ENCODE data around the gene ALK. TPM values are rescaled to one million over a fixed set of nuclear protein-coding genes. Genes with fewer than 3 reads are reported as not detected.

ALK gene
- total RNA-seq, 1 experiment from 2014 or later: 0.06 TPM

DNA sequence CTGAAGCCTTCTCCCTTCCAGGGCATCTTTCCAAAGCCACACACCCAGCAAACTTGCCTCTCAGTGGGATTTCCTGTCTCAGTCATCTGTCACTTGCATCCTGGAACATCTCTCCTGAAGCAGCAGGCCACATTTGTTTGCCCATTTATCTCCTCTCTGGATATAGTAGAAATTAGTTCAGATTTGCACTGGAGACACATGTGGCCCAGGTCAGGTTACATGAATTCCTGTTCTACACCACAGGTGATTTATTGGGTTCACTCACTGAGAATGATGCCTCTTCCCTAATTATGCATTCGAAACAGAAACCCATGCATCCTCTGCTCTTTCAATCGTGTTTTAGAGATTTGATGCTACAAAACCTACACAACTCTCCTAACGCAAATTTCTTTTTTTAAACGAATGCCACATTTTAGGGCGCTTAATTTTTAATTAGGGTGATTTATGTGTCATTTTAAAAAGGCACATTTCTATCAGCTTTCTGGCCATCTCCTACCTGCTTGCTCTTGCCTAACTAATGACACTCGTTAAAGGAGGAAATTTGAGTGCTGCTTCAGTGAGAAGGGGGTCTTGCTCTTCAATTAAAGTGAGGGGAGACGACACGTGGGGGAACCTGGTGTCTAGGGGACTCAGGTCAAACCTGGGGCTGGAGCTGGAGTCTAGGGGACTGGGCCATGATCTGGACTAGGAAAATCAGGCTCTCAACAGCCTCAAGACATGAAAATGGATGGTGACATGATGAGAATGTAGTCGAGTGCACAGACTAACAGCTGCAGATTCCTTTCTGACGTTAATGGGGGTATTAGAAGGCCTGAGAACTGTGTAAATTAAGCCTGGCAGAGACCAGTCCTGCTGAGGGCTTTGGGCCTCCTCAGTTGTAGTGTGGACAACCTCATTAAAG, 584.8 kb downstream of the ALK start:
- peak; percentile 8 for DNase-seq (ENCODE audit: low read depth)

- peak; percentile 54 for DNase-seq (ENCODE audit: low read depth)
These were observed 586.0 kb downstream of the ALK start for GRCh38 chr2:29335396-29335795.

DNA sequence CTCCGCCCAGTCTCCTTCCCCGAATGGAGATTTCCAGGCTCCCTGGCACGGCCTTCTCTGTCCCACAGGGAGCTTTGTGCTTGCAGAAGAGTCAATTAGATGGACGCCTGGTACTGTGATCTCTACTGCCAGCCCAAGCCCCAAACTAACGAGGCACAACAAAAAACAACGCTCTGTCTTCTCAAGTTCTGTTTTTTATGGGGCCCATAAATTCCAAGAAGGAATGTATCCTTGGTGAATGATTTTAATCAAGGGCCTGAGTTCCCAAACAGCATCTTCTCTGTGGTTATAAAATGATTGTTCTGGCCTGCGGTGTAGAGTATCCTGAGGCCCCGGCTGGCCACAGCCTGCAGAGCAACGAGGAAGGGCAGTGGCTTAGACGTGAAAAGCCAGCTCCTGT, 586.7 kb downstream of the ALK start:
- peak; percentile 9 for DNase-seq (ENCODE audit: low read depth)

DNA sequence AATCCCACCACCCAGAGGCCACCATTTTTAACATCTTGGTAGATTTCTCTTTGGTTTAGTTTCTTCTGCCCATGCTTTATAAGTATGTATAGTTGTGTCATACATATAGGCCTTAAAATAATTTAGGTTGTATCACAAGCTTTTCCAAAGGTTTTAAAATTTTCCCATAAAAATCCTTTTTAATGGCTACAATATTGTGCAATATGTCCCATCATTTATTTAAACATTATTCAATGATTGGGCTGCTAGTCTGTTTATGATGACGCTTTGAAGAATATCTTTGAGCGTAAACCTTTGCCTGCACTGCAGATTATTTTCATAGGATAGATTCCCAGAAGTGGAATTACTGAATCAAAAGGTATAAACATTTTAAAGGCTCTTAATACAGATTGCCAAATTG, 588.8 kb downstream of the ALK start:
- no peak for DNase-seq (ENCODE audit: low read depth)

DNA sequence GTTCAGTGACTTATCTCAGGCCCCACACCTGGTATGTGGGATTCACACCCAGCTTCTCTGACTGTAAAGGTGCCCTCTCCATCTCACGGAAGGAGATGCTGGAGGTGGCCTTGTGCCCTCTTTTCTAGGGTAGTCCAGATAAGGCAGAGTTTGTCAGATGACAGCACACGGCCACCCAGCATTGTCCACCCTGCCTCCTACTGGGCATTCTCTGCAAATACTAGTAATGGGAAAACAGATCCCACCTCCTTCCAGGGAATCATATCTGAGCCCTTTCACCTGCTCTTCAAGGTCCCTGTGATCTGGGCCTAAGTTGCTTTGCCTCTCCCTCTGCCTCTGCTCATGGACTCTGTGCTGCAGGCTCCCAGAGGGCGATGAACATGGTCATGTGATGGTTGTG, 591.5 kb downstream of the ALK start:
- no peak for DNase-seq (ENCODE audit: low read depth)

DNA sequence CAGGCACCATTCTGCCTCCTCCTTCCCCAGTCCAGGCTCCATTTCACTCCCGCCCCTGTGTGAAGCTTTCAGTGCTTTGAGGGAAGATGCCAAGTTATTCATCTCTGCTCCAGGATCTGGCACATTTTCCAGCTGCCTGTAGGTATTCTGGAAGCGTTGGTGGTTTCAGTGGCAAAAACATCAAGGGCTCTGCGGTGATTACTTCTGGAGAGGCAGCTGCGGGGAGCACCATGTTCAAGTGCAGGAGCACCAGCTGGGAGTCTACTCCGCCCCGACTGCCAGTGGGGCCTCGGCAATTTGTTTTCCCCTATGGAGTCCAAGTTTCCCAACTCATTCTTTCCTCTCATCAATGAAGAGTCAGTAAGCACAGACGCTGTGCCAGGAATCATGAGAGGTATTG, 594.5 kb downstream of the ALK start:
- peak; percentile 17 for DNase-seq (ENCODE audit: low read depth)

GRCh38 chr2:29325544-29325943, 595.8 kb downstream of the ALK start:
- DNase-seq (ENCODE audit: low read depth): peak; percentile 11

GRCh38 chr2:29323961-29324360, 597.4 kb downstream of the ALK start:
- peak; percentile 9 for DNase-seq (ENCODE audit: low read depth)

GRCh38 chr2:29323301-29323700, 598.1 kb downstream of the ALK start:
- no peak for DNase-seq (ENCODE audit: low read depth)

DNA sequence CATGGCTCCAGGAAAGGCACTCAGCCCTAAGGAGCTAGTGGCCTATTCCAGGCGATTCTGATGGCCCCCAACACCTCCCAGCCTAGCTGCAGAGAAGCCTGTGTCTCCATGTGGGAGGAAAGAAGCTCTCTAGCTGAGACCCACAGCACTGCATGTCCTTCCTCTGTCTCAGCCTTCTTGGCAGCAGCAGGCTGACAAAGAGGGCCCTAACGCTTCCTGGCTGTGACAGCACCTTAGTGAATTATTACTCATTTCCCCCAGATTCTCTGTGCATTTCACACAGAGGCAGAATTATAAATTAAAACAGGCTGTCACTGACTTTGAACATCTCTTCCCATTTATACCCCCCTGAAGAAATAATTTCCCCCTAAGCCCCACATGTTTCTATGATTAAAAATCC, 599.4 kb downstream of the ALK start:
- DNase-seq (ENCODE audit: low read depth): peak; percentile 74

DNA sequence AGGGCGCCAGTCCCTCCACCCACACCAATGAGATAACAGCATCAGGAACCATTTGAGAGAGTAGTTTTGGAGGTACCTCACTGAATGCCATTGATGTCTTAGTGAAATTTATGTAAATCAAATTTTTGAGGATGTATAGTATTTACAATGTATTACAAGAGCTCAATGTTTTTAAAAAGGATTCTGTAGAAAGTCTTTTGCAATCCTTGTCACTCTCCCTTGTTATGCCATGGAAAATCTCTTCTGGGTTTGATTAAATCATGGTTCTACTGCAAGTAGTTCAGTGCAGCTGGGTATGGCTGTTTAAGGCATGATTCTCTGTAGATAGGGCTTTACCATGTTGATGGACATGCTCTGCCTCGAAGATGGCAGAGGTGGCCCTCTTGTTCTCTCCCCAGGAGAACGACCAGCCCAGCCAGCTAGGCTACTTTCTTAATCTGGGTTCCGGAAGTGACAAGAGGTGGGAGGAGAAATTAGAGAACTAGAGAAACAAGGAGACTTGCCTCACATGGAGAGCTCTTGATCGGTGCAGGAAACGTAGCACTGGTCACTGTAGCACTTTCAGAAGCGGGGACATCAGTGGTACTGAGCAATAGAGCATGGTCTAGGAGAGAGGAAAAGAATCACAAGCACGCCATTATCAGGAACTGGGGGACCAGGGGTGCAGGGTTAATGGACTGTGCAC, 603.4 kb downstream of the ALK start:
- DNase-seq (ENCODE audit: low read depth): no peak

GRCh38 chr2:29317077-29317517, 604.3 kb downstream of the ALK start:
- peak; percentile 73 for DNase-seq (ENCODE audit: low read depth)

DNA sequence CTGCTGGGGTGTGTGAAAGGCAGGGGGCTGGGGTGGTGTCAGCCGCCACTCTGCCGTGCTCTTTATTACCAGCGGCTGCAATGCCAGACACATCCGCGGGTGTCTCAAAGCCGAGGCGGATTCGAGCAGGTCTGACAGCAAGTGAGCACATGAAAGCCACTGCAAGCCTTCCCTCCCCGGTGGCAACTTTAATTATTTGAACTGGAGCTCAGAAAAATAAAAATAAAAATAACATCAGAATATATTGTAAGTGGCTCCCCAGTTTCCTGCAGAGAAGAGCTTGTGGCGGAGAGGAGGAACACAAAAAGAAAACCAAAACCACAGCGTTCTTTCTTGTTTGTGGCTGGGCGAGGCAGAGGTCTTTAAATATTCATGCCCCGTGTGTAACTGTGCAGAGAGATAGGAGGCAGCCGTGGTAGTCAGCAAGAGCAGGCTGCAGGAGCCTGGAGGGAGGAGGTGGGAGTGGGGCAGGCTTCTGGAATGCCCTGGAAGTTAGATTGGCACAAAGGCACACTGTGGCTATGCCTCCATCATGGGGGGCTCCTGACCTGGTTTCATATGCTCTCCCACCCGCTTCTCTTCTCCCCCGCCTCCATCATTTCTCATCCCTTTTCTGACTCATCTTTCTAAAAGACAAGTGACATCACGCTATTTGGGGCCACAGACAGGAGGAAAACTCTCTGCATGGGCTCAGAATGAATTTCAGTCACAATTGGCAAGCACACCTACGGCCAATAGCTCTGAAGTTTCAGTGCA, 606.4 kb downstream of the ALK start:
- peak; percentile 61 for DNase-seq (ENCODE audit: low read depth)

- DNase-seq (ENCODE audit: low read depth): no peak
These were observed 609.9 kb downstream of the ALK start for GRCh38 chr2:29311458-29311857.

DNA sequence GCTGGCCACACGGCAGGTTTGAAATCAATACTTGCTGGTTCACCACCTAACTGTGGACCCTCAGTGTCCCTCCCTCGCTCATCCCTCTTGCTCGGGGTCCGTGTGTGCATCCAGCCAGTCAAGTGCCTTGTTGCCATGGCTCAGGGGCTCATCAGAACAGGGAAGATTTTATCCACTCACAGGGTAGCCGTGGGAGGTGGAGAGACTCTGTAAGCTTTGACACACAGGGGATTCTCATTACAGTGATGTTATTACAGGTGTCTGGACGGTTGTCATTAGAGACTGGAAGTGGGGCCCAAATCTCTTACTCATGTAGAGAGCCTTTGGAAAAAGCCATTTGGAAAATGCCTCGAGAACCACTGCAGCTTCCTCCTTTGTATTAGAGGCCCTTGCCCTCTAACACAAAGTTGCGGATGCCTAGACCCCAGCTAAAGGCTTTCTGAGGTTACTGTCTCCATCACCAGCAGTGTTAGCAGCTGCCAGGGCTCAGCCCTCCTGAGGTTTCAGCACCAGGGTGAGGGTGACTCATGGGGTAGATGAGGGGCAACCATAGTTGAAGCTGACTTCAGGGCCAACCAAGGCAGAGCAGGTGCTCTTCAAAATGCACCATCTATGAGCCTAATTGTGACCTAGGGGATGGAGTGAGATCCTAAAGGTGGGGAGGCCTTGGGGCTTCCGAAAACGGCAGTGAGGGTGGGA, 610.6 kb downstream of the ALK start:
- DNase-seq (ENCODE audit: low read depth): no peak

DNA sequence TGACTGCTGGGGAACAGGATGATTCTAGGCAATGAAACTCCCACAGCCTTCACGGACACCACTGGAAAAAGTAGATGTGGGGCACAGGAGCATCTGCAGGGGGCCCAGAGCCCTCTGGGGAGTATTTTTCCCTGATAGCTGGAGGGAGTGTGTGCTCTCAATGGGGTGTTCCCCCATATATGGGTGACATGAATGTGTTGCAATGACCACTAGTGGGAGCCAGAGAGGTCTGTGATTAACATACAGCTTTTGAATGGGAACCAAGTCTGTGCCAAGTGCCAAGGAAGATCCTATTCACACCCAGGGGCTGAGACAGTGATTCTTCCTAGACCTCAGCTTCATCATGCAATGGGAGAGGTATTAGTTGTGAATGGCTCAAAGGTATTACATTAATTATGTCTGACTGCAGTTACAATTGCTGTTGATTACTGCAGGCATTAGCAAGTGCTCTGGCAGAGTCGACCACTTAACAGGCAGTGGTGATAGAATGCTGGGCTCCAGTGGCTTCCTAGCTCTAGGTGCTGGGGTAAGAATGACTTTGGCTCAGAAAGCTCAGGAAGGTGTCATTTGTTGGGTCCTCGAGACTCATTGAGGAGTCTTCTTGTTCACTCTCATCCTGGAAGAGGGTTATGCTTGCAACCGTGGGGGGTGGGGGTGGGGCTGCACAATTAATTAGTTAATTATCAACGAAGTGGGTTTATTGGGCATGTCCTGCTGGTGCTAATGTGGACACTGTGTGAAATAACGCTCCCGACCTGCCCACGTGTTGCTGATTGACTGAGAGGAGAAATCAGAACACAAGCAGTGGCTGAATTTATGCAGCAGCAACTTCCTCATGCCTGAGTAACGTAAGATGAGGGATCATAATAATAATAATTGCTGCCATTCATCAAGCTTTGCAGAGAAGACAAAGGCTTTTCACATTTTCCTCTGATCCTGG, 612.0 kb downstream of the ALK start:
- peak; percentile 45 for DNase-seq (ENCODE audit: low read depth)

GRCh38 chr2:29308366-29308765, 613.0 kb downstream of the ALK start:
- DNase-seq (ENCODE audit: low read depth): no peak

DNA sequence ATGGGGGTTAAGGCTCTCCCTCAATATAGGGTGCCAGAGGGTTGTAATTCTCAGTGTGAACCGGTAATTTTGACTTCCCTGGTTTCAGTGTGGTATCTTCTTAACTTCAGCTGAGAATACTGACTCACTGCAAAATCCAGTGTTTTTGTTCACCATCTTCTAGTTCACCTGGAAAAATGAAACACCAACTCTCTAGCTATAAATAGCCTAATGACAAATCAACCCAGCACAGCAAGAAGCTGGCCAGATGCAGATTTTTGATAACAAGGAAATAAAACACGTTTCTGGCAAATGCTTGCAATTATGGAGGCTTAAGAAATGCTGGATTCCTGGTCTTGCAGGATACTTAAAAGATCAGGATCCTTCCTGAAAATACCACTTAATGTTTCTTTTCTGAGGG, 613.9 kb downstream of the ALK start:
- no peak for DNase-seq (ENCODE audit: low read depth)

DNA sequence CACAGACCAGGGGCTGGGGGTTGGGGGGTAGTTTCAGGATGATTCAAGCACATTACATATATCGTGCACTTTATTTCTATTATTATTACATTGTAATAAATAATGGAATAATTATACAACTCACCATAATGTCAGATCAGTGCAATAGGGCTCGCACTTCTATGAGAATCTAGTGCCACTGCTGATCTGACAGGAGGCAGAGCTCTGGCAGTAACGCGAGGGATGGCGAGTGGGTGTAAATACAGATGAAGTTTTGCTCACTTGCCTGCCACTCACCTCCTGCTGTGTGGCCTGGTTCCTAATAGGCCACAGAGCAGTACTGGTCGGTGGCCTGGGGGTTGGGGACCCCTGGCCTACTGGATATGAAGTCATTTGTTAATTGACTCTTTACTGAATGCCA, 615.6 kb downstream of the ALK start:
- no peak for DNase-seq (ENCODE audit: low read depth)

DNA sequence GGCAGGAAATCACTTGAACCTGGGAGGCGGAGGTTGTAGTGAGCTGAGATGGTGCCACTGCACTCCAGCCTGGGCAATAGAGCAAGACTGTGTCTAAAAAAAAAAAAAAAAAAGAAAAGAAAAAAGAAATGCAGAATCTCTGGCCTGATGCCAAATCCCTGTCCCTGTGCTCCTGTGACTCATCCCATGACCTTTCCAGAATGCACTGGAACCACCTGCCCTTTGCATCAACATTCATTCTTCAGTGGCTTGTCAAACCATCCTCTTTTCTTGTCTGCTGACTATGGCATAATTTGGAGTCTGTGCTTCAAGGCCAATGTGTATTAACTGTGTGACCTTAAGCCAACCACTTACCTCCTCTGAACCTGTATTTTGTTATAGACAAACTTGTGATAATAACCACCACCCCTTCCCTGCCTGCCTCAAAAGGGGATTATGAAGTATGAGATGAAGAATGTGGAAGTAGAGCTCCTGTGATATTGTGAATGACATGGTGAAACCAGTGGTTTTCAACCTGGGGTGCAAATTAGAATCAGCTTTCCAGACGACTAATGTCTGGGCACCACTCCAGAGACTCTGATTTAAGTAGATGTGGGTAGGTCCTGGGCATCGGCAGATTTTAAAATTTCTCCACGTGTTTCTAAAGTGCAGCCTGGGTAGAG, 616.9 kb downstream of the ALK start:
- DNase-seq (ENCODE audit: low read depth): peak; percentile 42

All from HT1080 (cell line).